CD14-positive monocyte (primary cell): ENCODE results near the gene TAS1R2. TPM values are rescaled to one million over a fixed set of nuclear protein-coding genes. Genes with fewer than 3 reads are reported as not detected.

Source experiments
- DNase-seq, 3 donors: peaks; one replicate each; pipeline ENCODE4 v3.0.0-alpha.2; 2011 to 2022
- H2AFZ ChIP-seq: 2 replicates; pipeline ENCODE4 v1.6.0; 2012; ENCODE audit warnings: mild to moderate bottlenecking, low read depth, low read length, inconsistent platforms; ENCODE audit not compliant: insufficient read depth, poor library complexity, severe bottlenecking
- H3K27ac ChIP-seq, 2 donors: 1 replicate in 1 of 2; 2 replicates in 1 of 2; pipeline ENCODE4 v1.5.1; 2012 to 2013; ENCODE audit warnings: low read length in 2 of 2, control low read depth in 1 of 2, inconsistent platforms in 1 of 2, low read depth in 1 of 2, mild to moderate bottlenecking in 1 of 2
- H3K27me3 ChIP-seq, 2 donors: one replicate each; pipeline versions ENCODE4 v1.6.0 to v1.6.1; 2011 to 2013; ENCODE audit warnings: low read length in 2 of 2; ENCODE audit not compliant: control insufficient read depth in 2 of 2, insufficient read depth in 2 of 2
- H3K36me3 ChIP-seq, 2 donors: replicated peaks in 1 of 2; 1 replicate in 1 of 2; 2 replicates in 1 of 2; pipeline versions ENCODE4 v1.5.1 to v1.6.1; 2012 to 2013; ENCODE audit warnings: low read length in 2 of 2, control low read depth in 1 of 2, inconsistent platforms in 1 of 2, mild to moderate bottlenecking in 1 of 2; ENCODE audit not compliant: insufficient read depth in 2 of 2, control insufficient read depth in 1 of 2
- H3K4me1 ChIP-seq, 2 donors: 1 replicate in 1 of 2; 2 replicates in 1 of 2; pipeline versions ENCODE4 v1.5.1 to v1.6.1; 2012 to 2013; ENCODE audit warnings: low read length in 2 of 2, control low read depth in 1 of 2, inconsistent platforms in 1 of 2, mild to moderate bottlenecking in 1 of 2, moderate library complexity in 1 of 2; ENCODE audit not compliant: insufficient read depth in 2 of 2, control insufficient read depth in 1 of 2
- H3K4me2 ChIP-seq: replicated peaks from 2 replicates; pipeline ENCODE3; 2012; ENCODE audit warnings: low read length, moderate library complexity, mild to moderate bottlenecking; ENCODE audit not compliant: poor library complexity, severe bottlenecking; ENCODE audit errors: extremely low read depth
- H3K4me3 ChIP-seq, 3 experiments: fragments of 200-600 bp in 1 of 3; sonication (generic) in 1 of 3; replicated peaks in 1 of 3; 1 replicate in 2 of 3; 2 replicates in 1 of 3; pipeline ENCODE4 v1.5.1; 2011 to 2013; ENCODE audit warnings: low read length in 3 of 3, mild to moderate bottlenecking in 3 of 3, control low read depth in 2 of 3, low read depth in 2 of 3, inconsistent platforms in 1 of 3, moderate library complexity in 1 of 3
- H3K79me2 ChIP-seq: 2 replicates; pipeline ENCODE4 v1.6.0; 2012; ENCODE audit warnings: mild to moderate bottlenecking, control low read depth, inconsistent platforms, low read length, moderate library complexity; ENCODE audit not compliant: insufficient read depth
- H3K9ac ChIP-seq: 2 replicates; pipeline ENCODE4 v1.6.0; 2017; ENCODE audit warnings: low read length, mild to moderate bottlenecking; ENCODE audit not compliant: insufficient read depth, poor library complexity, severe bottlenecking
- H3K9me3 ChIP-seq, 2 donors: replicated peaks in 1 of 2; 1 replicate in 1 of 2; 2 replicates in 1 of 2; pipeline versions ENCODE4 v1.5.1 to v1.6.1; 2012 to 2013; ENCODE audit warnings: low read length in 2 of 2, control low read depth in 1 of 2; ENCODE audit not compliant: control insufficient read depth in 1 of 2, insufficient read depth in 1 of 2
- H4K20me1 ChIP-seq: 2 replicates; pipeline ENCODE4 v1.6.0; 2012; ENCODE audit warnings: mild to moderate bottlenecking, low read length, control low read depth, moderate library complexity; ENCODE audit not compliant: insufficient read depth
- H3K27ac Mint-ChIP-seq, 7 donors: one replicate each; pipeline ENCODE4 v1.8.0; 2020; ENCODE audit warnings: mild to moderate bottlenecking in 7 of 7, mixed read lengths in 7 of 7, moderate library complexity in 6 of 7, inconsistent platforms in 2 of 7
- H3K27me3 Mint-ChIP-seq, 3 donors: one replicate each; pipeline ENCODE4 v1.8.0; 2021 to 2022; ENCODE audit warnings: low read depth in 3 of 3, mild to moderate bottlenecking in 3 of 3, mixed read lengths in 3 of 3, moderate library complexity in 3 of 3, inconsistent platforms in 1 of 3
- H3K36me3 Mint-ChIP-seq, 2 donors: one replicate each; pipeline ENCODE4 v1.8.0; 2020; ENCODE audit warnings: mixed read lengths in 2 of 2, inconsistent platforms in 1 of 2, mild to moderate bottlenecking in 1 of 2
- H3K4me1 Mint-ChIP-seq: one replicate; pipeline ENCODE4 v1.8.0; 2020; ENCODE audit warnings: mild to moderate bottlenecking, mixed read lengths
- H3K4me3 Mint-ChIP-seq, 2 donors: one replicate each; pipeline ENCODE4 v1.8.0; 2020; ENCODE audit warnings: mild to moderate bottlenecking in 2 of 2, mixed read lengths in 2 of 2, moderate library complexity in 1 of 2
- H3K9me3 Mint-ChIP-seq, 7 donors: one replicate each; pipeline ENCODE4 v1.8.0; 2020 to 2022; ENCODE audit warnings: mixed read lengths in 7 of 7, mild to moderate bottlenecking in 6 of 7, moderate library complexity in 6 of 7, inconsistent platforms in 2 of 7
- WGBS: methylation state at CpG from one replicate; pipeline ENCODE4 v1.1.5; 2013; ENCODE audit warnings: missing lambda C conversion rate; ENCODE audit not compliant: insufficient coverage; 5-methylcytosine and 5-hydroxymethylcytosine counted together
- intact Hi-C, 2 donors: fragments of 100-400 bp; cut with micrococcal nuclease; formaldehyde crosslinking; loops; one replicate each; pipeline versions ENCODE4 v1.15.0 to v1.15.1; 2023
- polyA plus RNA-seq, 3 donors: library from polyadenylated mRNA; depleted of rRNA in 1 of 3; unstranded in 2 of 3; stranded (reverse) in 1 of 3; fragments of 300-500 nt in 2 of 3; fragments of >200 nt in 1 of 3; fragmentation: Illumina TruSeq in 2 of 3; gene quantifications; 1 replicate in 2 of 3; 2 replicates in 1 of 3; pipeline ENCODE4 v1.2.3, GENCODE V29; 2012 to 2021
- TF ChIP-seq, protein P1 (sequence below): fragments of 200-600 bp; IDR thresholded peaks from one replicate; pipeline ENCODE4 v1.8.0; 2022; ENCODE audit warnings: antibody characterized with exemption, mild to moderate bottlenecking

The TAS1R2 gene
- polyA plus RNA-seq, 3 donors, result not detected

DNA sequence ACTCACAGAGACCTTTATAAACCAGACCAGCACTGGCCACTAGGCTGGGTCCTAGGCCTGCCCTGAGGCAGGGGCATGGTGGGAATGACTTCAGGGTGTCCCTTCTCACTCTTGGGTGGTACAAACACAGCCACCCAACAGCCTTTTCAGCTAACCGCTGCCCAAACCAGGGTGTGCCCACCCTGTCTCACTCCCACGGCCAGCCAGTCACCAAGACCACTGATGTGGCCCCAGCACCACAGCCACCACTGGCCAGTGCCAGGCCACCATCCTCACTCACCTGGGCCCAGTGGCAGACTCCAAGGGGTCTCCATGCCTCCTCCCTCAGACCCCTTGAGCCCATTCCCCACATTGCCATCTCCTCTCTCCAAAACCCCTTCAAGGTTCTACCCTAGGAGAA, 27.8 kb downstream of the TAS1R2 start:
- Histone ChIP-seq H3K27me3 (peaks cover 0 to 3% of the 10 kb centered on the region in 2 donors), H4K20me1 (no peaks in the 10 kb centered on the region), H3K9ac (no peak overlapping the region), H2AFZ (no peak overlapping the region), H3K79me2 (no peaks in the 10 kb centered on the region), H3K4me3 (no peak overlapping the region), H3K4me1 (no peaks in the 10 kb centered on the region), H3K9me3 (peaks cover 0 to 3% of the 10 kb centered on the region in 2 donors), H3K36me3 (no peaks in the 10 kb centered on the region), H3K27ac (no peak overlapping the region), H3K4me2 (no peak overlapping the region)
- intact Hi-C loops, result no loop called here
- H3K36me3 Mint-ChIP-seq, result no peaks in the 10 kb centered on the region
- WGBS, result 100% methylated on average over 2 of the region's 2 CpGs
- no peak overlapping the region for H3K4me3 Mint-ChIP-seq
- no peaks in the 10 kb centered on the region for H3K4me1 Mint-ChIP-seq
- TF ChIP-seq, protein P1, sequence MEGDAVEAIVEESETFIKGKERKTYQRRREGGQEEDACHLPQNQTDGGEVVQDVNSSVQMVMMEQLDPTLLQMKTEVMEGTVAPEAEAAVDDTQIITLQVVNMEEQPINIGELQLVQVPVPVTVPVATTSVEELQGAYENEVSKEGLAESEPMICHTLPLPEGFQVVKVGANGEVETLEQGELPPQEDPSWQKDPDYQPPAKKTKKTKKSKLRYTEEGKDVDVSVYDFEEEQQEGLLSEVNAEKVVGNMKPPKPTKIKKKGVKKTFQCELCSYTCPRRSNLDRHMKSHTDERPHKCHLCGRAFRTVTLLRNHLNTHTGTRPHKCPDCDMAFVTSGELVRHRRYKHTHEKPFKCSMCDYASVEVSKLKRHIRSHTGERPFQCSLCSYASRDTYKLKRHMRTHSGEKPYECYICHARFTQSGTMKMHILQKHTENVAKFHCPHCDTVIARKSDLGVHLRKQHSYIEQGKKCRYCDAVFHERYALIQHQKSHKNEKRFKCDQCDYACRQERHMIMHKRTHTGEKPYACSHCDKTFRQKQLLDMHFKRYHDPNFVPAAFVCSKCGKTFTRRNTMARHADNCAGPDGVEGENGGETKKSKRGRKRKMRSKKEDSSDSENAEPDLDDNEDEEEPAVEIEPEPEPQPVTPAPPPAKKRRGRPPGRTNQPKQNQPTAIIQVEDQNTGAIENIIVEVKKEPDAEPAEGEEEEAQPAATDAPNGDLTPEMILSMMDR, result no peak
- DNase-seq, result no peak
- peaks cover 0 to 12% (median 3%) of the 10 kb centered on the region in 7 donors for H3K9me3 Mint-ChIP-seq
- no peak overlapping the region for H3K27ac Mint-ChIP-seq
- peaks cover 6 to 8% (median 6%) of the 10 kb centered on the region in 3 donors for H3K27me3 Mint-ChIP-seq

DNA sequence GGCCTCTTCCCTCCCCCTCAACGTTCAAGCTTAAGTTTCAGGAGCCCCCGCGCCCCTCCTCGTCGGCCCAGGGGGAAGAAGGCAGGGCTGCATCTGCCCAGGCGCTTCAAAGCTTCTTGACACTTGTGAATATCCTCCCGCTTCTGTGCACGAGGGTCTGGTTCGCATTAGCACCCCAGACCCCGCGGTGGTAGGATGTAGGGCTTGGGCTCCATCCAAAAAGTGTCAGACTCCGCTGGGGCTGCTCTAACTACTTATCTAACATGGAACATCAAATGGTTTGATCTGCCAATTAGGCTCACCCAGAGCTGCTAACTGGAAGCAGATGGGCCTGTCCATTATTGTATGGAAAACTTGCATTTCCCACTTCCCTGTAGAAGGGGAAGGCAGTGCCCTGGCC, 28.9 kb downstream of the TAS1R2 start:
- Histone ChIP-seq H3K36me3 (no peaks in the 10 kb centered on the region), H3K4me2 (no peak overlapping the region), H3K27ac (no peak overlapping the region), H4K20me1 (no peaks in the 10 kb centered on the region), H3K27me3 (peaks cover 0 to 3% of the 10 kb centered on the region in 2 donors), H3K9ac (no peak overlapping the region), H2AFZ (no peak overlapping the region), H3K4me1 (no peaks in the 10 kb centered on the region), H3K79me2 (no peaks in the 10 kb centered on the region), H3K9me3 (peaks cover 0 to 3% of the 10 kb centered on the region in 2 donors), H3K4me3 (no peak overlapping the region)
- intact Hi-C loops, result no loop called here
- 75% methylated on average over 6 of the region's 12 CpGs for WGBS
- Mint-ChIP-seq H3K9me3 (peaks cover 0 to 12% (median 3%) of the 10 kb centered on the region in 7 donors), H3K27me3 (peaks cover 6 to 10% (median 7%) of the 10 kb centered on the region in 3 donors), H3K4me1 (no peaks in the 10 kb centered on the region), H3K27ac (no peak overlapping the region), H3K4me3 (no peak overlapping the region), H3K36me3 (no peaks in the 10 kb centered on the region)
- TF ChIP-seq, protein P1, result no peak
- DNase-seq, result no peak
